Astrocyte (in vitro differentiated cells and primary cell): ENCODE results near the gene C3. TPM values are rescaled to one million over a fixed set of nuclear protein-coding genes. Genes with fewer than 3 reads are reported as not detected.

Experiments
- DNase-seq: peaks from one replicate; pipeline ENCODE4 v3.0.0-alpha.2; 2010; ENCODE audit warnings: low read depth
- FAIRE-seq: peaks from 2 replicates; lab custom pipeline; 2011; peaks lifted over from hg19 to GRCh38; lab: Jason Lieb, UNC
- H2AFZ ChIP-seq: 2 replicates; pipeline ENCODE4 v1.6.0; 2012; ENCODE audit warnings: low read depth, low read length, inconsistent platforms
- H3K27ac ChIP-seq: 2 replicates; pipeline ENCODE4 v1.5.1; 2011; ENCODE audit warnings: low read depth, low read length, inconsistent platforms
- H3K27me3 ChIP-seq: 2 replicates; pipeline ENCODE4 v1.6.0; 2011; ENCODE audit warnings: low read length, inconsistent platforms; ENCODE audit not compliant: insufficient read depth
- H3K36me3 ChIP-seq: 2 replicates; pipeline ENCODE4 v1.5.1; 2011; ENCODE audit warnings: low read length, inconsistent platforms; ENCODE audit not compliant: insufficient read depth
- H3K4me1 ChIP-seq: 2 replicates; pipeline ENCODE4 v1.5.1; 2011; ENCODE audit warnings: low read length, inconsistent platforms; ENCODE audit not compliant: insufficient read depth
- H3K4me2 ChIP-seq: 2 replicates; pipeline ENCODE4 v1.6.0; 2012; ENCODE audit warnings: low read length, inconsistent platforms
- H3K4me3 ChIP-seq: 2 replicates; pipeline ENCODE4 v1.5.1; 2011; ENCODE audit warnings: low read depth, mild to moderate bottlenecking, low read length, inconsistent platforms; ENCODE audit not compliant: insufficient read depth
- H3K79me2 ChIP-seq: 2 replicates; pipeline ENCODE4 v1.6.0; 2012; ENCODE audit warnings: mild to moderate bottlenecking, low read length, inconsistent platforms; ENCODE audit not compliant: insufficient read depth
- H3K9ac ChIP-seq: 2 replicates; pipeline ENCODE4 v1.6.0; 2012; ENCODE audit warnings: mild to moderate bottlenecking, low read length, inconsistent platforms
- H3K9me3 ChIP-seq: 2 replicates; pipeline ENCODE4 v1.5.1; 2012; ENCODE audit warnings: low read depth, mild to moderate bottlenecking, low read length, inconsistent platforms; ENCODE audit not compliant: insufficient read depth
- H4K20me1 ChIP-seq: 2 replicates; pipeline ENCODE4 v1.6.0; 2012; ENCODE audit warnings: low read length, inconsistent platforms; ENCODE audit not compliant: insufficient read depth
- H3K27ac Mint-ChIP-seq: one replicate; pipeline ENCODE4 v1.8.0; 2021; ENCODE audit warnings: mild to moderate bottlenecking, mixed read lengths; ENCODE audit not compliant: unreplicated experiment
- H3K27me3 Mint-ChIP-seq: one replicate; pipeline ENCODE4 v1.8.0; 2021; ENCODE audit warnings: low read depth, mixed read lengths; ENCODE audit not compliant: unreplicated experiment
- H3K36me3 Mint-ChIP-seq: one replicate; pipeline ENCODE4 v1.8.0; 2021; ENCODE audit warnings: low read depth, mixed read lengths; ENCODE audit not compliant: unreplicated experiment
- H3K4me1 Mint-ChIP-seq: one replicate; pipeline ENCODE4 v1.8.0; 2021; ENCODE audit warnings: low read depth, mixed read lengths; ENCODE audit not compliant: unreplicated experiment
- H3K4me3 Mint-ChIP-seq: one replicate; pipeline ENCODE4 v1.8.0; 2021; ENCODE audit warnings: mild to moderate bottlenecking, moderate library complexity, mixed read lengths; ENCODE audit not compliant: unreplicated experiment
- H3K9me3 Mint-ChIP-seq: one replicate; pipeline ENCODE4 v1.8.0; 2021; ENCODE audit warnings: mild to moderate bottlenecking, mixed read lengths; ENCODE audit not compliant: unreplicated experiment
- CTCF ChIP-seq: IDR thresholded peaks from 2 replicates; pipeline ENCODE4 v1.5.1; 2011; ENCODE audit warnings: low read depth, mild to moderate bottlenecking, inconsistent platforms, low read length, moderate library complexity; ENCODE audit not compliant: insufficient read depth
- EZH2 ChIP-seq: IDR thresholded peaks from 2 replicates; pipeline ENCODE4 v1.6.1; 2012; ENCODE audit warnings: mild to moderate bottlenecking, low read length, inconsistent platforms; ENCODE audit not compliant: insufficient read depth
- total RNA-seq: library from RNA; stranded (reverse); gene quantifications from 2 replicates; pipeline ENCODE4 v1.2.1, GENCODE V29; 2021

The C3 gene
- total RNA-seq, 1 donor from 2014 or later: 2.4 TPM

GRCh38 chr19:6731822-6732221 lies 11.4 kb upstream of the C3 start:
- peaks cover 10% of the 10 kb centered on the region for H3K4me1 ChIP-seq
- H3K27me3 ChIP-seq: no peaks in the 10 kb centered on the region
- no peaks in the 10 kb centered on the region for H3K9me3 ChIP-seq
- H3K4me2 ChIP-seq: no peak overlapping the region
- Mint-ChIP-seq H3K4me3 (no peak overlapping the region), H3K27me3 (no peaks in the 10 kb centered on the region), H3K27ac (no peak overlapping the region), H3K4me1 (peaks cover 5% of the 10 kb centered on the region), H3K36me3 (peaks cover 9% of the 10 kb centered on the region), H3K9me3 (peaks cover 3% of the 10 kb centered on the region)
- no peak overlapping the region for H2AFZ ChIP-seq
- H3K27ac ChIP-seq: no peak overlapping the region
- TF ChIP-seq CTCF (no peak), EZH2 (no peak)
- no peak overlapping the region for H3K9ac ChIP-seq
- no peaks in the 10 kb centered on the region for H3K36me3 ChIP-seq
- no peak for FAIRE-seq
- H4K20me1 ChIP-seq: no peaks in the 10 kb centered on the region
- H3K4me3 ChIP-seq: no peak overlapping the region
- H3K79me2 ChIP-seq: peaks cover 10% of the 10 kb centered on the region
- no peak for DNase-seq

GRCh38 chr19:6730941-6731670 lies 10.7 kb upstream of the C3 start:
- Mint-ChIP-seq H3K36me3 (peaks cover 9% of the 10 kb centered on the region), H3K4me1 (peaks cover 5% of the 10 kb centered on the region)
- no peak for FAIRE-seq

More at GRCh38 chr19:6730941-6731670, 10.7 kb upstream of the C3 start:
- Histone ChIP-seq H3K4me1 (peaks cover 4% of the 10 kb centered on the region), H3K27ac (no peak overlapping the region), H3K36me3 (no peaks in the 10 kb centered on the region), H3K79me2 (peaks cover 10% of the 10 kb centered on the region), H3K27me3 (no peaks in the 10 kb centered on the region), H2AFZ (no peak overlapping the region), H4K20me1 (no peaks in the 10 kb centered on the region), H3K9ac (no peak overlapping the region), H3K4me3 (no peak overlapping the region), H3K4me2 (no peak overlapping the region), H3K9me3 (no peaks in the 10 kb centered on the region)
- no peak overlapping the region for H3K4me3 Mint-ChIP-seq
- TF ChIP-seq CTCF (no peak), EZH2 (no peak)
- no peak overlapping the region for H3K27ac Mint-ChIP-seq
- H3K27me3 Mint-ChIP-seq: no peaks in the 10 kb centered on the region
- no peak for DNase-seq
- H3K9me3 Mint-ChIP-seq: peaks cover 3% of the 10 kb centered on the region
